ENCODE results near the gene HNRNPLL.

DNA sequence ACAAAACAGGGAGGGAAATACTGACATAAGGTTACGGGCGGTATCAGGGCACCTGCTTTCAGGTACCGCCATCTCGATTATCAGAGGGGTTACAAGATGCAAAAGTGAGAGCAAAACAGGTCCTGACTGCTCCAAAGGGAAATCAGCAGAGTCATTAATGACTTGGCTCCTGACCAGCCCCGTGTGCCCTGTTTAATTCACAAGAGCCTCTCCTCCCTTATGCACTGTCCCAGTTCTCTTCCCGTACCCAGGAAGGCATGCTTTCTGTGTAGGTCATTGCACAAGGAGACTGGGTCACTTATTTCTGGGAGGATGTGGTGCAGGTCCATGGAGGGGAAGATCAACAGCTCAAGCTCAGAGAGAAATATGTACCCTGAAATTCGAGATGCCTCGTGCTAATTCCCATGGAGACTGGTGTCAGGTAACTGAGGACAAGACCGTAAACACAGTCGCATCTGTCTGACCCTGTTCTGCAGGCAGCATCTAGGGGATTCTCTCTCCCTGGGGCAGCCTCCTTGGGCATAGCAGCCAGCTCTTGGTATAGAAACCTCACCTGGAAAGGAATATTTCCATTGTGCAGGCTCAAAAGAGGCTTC, 79.9 kb downstream of the HNRNPLL start:
- TF ChIP-seq, protein P1, sequence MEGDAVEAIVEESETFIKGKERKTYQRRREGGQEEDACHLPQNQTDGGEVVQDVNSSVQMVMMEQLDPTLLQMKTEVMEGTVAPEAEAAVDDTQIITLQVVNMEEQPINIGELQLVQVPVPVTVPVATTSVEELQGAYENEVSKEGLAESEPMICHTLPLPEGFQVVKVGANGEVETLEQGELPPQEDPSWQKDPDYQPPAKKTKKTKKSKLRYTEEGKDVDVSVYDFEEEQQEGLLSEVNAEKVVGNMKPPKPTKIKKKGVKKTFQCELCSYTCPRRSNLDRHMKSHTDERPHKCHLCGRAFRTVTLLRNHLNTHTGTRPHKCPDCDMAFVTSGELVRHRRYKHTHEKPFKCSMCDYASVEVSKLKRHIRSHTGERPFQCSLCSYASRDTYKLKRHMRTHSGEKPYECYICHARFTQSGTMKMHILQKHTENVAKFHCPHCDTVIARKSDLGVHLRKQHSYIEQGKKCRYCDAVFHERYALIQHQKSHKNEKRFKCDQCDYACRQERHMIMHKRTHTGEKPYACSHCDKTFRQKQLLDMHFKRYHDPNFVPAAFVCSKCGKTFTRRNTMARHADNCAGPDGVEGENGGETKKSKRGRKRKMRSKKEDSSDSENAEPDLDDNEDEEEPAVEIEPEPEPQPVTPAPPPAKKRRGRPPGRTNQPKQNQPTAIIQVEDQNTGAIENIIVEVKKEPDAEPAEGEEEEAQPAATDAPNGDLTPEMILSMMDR (CRISPR knock-in tag; IDR thresholded peaks at IDR 0.05): no peak
- TF ChIP-seq, protein P2, sequence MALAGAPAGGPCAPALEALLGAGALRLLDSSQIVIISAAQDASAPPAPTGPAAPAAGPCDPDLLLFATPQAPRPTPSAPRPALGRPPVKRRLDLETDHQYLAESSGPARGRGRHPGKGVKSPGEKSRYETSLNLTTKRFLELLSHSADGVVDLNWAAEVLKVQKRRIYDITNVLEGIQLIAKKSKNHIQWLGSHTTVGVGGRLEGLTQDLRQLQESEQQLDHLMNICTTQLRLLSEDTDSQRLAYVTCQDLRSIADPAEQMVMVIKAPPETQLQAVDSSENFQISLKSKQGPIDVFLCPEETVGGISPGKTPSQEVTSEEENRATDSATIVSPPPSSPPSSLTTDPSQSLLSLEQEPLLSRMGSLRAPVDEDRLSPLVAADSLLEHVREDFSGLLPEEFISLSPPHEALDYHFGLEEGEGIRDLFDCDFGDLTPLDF (CRISPR knock-in tag; IDR thresholded peaks at IDR 0.05): no peak
- TF ChIP-seq, protein P3, sequence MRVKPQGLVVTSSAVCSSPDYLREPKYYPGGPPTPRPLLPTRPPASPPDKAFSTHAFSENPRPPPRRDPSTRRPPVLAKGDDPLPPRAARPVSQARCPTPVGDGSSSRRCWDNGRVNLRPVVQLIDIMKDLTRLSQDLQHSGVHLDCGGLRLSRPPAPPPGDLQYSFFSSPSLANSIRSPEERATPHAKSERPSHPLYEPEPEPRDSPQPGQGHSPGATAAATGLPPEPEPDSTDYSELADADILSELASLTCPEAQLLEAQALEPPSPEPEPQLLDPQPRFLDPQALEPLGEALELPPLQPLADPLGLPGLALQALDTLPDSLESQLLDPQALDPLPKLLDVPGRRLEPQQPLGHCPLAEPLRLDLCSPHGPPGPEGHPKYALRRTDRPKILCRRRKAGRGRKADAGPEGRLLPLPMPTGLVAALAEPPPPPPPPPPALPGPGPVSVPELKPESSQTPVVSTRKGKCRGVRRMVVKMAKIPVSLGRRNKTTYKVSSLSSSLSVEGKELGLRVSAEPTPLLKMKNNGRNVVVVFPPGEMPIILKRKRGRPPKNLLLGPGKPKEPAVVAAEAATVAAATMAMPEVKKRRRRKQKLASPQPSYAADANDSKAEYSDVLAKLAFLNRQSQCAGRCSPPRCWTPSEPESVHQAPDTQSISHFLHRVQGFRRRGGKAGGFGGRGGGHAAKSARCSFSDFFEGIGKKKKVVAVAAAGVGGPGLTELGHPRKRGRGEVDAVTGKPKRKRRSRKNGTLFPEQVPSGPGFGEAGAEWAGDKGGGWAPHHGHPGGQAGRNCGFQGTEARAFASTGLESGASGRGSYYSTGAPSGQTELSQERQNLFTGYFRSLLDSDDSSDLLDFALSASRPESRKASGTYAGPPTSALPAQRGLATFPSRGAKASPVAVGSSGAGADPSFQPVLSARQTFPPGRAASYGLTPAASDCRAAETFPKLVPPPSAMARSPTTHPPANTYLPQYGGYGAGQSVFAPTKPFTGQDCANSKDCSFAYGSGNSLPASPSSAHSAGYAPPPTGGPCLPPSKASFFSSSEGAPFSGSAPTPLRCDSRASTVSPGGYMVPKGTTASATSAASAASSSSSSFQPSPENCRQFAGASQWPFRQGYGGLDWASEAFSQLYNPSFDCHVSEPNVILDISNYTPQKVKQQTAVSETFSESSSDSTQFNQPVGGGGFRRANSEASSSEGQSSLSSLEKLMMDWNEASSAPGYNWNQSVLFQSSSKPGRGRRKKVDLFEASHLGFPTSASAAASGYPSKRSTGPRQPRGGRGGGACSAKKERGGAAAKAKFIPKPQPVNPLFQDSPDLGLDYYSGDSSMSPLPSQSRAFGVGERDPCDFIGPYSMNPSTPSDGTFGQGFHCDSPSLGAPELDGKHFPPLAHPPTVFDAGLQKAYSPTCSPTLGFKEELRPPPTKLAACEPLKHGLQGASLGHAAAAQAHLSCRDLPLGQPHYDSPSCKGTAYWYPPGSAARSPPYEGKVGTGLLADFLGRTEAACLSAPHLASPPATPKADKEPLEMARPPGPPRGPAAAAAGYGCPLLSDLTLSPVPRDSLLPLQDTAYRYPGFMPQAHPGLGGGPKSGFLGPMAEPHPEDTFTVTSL (CRISPR knock-in tag; IDR thresholded peaks at IDR 0.05; ENCODE audit: borderline replicate concordance): no peak
- TF ChIP-seq ZNF747 (CRISPR knock-in tag; IDR thresholded peaks at IDR 0.05; ENCODE audit: borderline replicate concordance) (no peak), SP2 (CRISPR knock-in tag; IDR thresholded peaks at IDR 0.05) (no peak), ZNF549 (CRISPR knock-in tag; IDR thresholded peaks at IDR 0.05) (no peak)
- TF ChIP-seq, protein P4, sequence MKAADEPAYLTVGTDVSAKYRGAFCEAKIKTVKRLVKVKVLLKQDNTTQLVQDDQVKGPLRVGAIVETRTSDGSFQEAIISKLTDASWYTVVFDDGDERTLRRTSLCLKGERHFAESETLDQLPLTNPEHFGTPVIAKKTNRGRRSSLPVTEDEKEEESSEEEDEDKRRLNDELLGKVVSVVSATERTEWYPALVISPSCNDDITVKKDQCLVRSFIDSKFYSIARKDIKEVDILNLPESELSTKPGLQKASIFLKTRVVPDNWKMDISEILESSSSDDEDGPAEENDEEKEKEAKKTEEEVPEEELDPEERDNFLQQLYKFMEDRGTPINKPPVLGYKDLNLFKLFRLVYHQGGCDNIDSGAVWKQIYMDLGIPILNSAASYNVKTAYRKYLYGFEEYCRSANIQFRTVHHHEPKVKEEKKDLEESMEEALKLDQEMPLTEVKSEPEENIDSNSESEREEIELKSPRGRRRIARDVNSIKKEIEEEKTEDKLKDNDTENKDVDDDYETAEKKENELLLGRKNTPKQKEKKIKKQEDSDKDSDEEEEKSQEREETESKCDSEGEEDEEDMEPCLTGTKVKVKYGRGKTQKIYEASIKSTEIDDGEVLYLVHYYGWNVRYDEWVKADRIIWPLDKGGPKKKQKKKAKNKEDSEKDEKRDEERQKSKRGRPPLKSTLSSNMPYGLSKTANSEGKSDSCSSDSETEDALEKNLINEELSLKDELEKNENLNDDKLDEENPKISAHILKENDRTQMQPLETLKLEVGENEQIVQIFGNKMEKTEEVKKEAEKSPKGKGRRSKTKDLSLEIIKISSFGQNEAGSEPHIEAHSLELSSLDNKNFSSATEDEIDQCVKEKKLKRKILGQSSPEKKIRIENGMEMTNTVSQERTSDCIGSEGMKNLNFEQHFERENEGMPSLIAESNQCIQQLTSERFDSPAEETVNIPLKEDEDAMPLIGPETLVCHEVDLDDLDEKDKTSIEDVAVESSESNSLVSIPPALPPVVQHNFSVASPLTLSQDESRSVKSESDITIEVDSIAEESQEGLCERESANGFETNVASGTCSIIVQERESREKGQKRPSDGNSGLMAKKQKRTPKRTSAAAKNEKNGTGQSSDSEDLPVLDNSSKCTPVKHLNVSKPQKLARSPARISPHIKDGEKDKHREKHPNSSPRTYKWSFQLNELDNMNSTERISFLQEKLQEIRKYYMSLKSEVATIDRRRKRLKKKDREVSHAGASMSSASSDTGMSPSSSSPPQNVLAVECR (CRISPR knock-in tag; IDR thresholded peaks at IDR 0.05; ENCODE audit: borderline replicate concordance): no peak
- TF ChIP-seq, protein P5, sequence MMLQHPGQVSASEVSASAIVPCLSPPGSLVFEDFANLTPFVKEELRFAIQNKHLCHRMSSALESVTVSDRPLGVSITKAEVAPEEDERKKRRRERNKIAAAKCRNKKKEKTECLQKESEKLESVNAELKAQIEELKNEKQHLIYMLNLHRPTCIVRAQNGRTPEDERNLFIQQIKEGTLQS (CRISPR knock-in tag; IDR thresholded peaks at IDR 0.05): no peak
